HepG2 (cell line): ENCODE results near the gene ANP32A. TPM values are rescaled to one million over a fixed set of nuclear protein-coding genes. Genes with fewer than 3 reads are reported as not detected.

Experiments used
- CEBPB ChIP-seq: IDR thresholded peaks from 2 replicates; pipeline ENCODE4 v1.6.1; 2011; ENCODE audit warnings: low read depth, low read length, improper control_type of control experiment, borderline replicate concordance
- HNRNPL ChIP-seq: fragments of 200-400 bp; formaldehyde crosslinking; IDR thresholded peaks from 2 replicates; pipeline ENCODE4 v1.6.1; 2017; ENCODE audit warnings: mild to moderate bottlenecking, low read depth, low read length
- NCOA1 ChIP-seq: sonication (generic); formaldehyde crosslinking; IDR thresholded peaks from 2 replicates; pipeline ENCODE4 v1.9.0; 2021; ENCODE audit warnings: missing genetic modification reagents
- NFYC ChIP-seq: IDR thresholded peaks from 2 replicates; pipeline ENCODE4 v1.6.1; 2016; ENCODE audit warnings: missing genetic modification reagents, missing compliant biosample characterization
- RFXAP ChIP-seq: sonication (generic); formaldehyde crosslinking; IDR thresholded peaks from 2 replicates; pipeline ENCODE4 v1.4.0; 2020; ENCODE audit warnings: missing genetic modification reagents, borderline replicate concordance
- SAP130 ChIP-seq: IDR thresholded peaks from 2 replicates; pipeline ENCODE4 v1.6.1; 2016; ENCODE audit warnings: low read depth
- TCF7 ChIP-seq: sonication (generic); IDR thresholded peaks from 2 replicates; pipeline ENCODE4 v1.6.1; 2016; ENCODE audit warnings: antibody characterized with exemption, low read depth
- THAP9 ChIP-seq: sonication (generic); formaldehyde crosslinking; IDR thresholded peaks from 2 replicates; pipeline ENCODE4; 2020; ENCODE audit warnings: missing genetic modification reagents, mild to moderate bottlenecking, borderline replicate concordance
- ZGPAT ChIP-seq: IDR thresholded peaks from 2 replicates; pipeline ENCODE4 v1.6.1; 2016; ENCODE audit warnings: mild to moderate bottlenecking
- ZNF10 ChIP-seq: sonication (generic); formaldehyde crosslinking; IDR thresholded peaks from 2 replicates; pipeline ENCODE4 v1.4.0; 2020; ENCODE audit warnings: mild to moderate bottlenecking, low read depth, missing genetic modification reagents, borderline replicate concordance
- ZNF3 ChIP-seq: IDR thresholded peaks from 2 replicates; pipeline ENCODE4 v1.7.0; 2017; ENCODE audit warnings: inconsistent platforms
- ZNF556 ChIP-seq: sonication (generic); formaldehyde crosslinking; IDR thresholded peaks from 2 replicates; pipeline ENCODE4 v1.4.0; 2020; ENCODE audit warnings: mild to moderate bottlenecking, missing genetic modification reagents, borderline replicate concordance
- ZNF709 ChIP-seq: sonication (generic); formaldehyde crosslinking; IDR thresholded peaks from 2 replicates; pipeline ENCODE4 v1.5.0; 2020; ENCODE audit warnings: mild to moderate bottlenecking, missing genetic modification reagents
- ZNF766 ChIP-seq: sonication (generic); formaldehyde crosslinking; IDR thresholded peaks from 2 replicates; pipeline ENCODE4 v1.5.0; 2020; ENCODE audit warnings: missing genetic modification reagents, borderline replicate concordance
- polyA plus RNA-seq, 8 experiments: library from polyadenylated mRNA; depleted of rRNA in 3 of 8; stranded (reverse) in 7 of 8; unstranded in 1 of 8; fragments of >200 nt; fragmentation: Illumina TruSeq in 4 of 8; extraction: Trizol in 4 of 8; gene quantifications; 2 replicates each; pipeline versions ENCODE4 v1.2.1 to v1.2.3, GENCODE V29; 2011 to 2016; ENCODE audit warnings: low read depth in 4 of 8, missing spikeins in 1 of 8, mixed read lengths in 1 of 8; ENCODE audit not compliant: insufficient read depth in 1 of 8
- total RNA-seq, 5 experiments: library from RNA; depleted of rRNA; stranded (reverse); fragments of >200 nt; fragmentation: Illumina TruSeq; extraction: Trizol; gene quantifications; 2 replicates each; pipeline ENCODE4 v1.2.3, GENCODE V29; 2016; ENCODE audit warnings: low read depth in 1 of 5
- TF ChIP-seq, protein P1 (sequence below): sonication (generic); formaldehyde crosslinking; IDR thresholded peaks from 2 replicates; pipeline ENCODE4 v1.4.0; 2020; ENCODE audit warnings: missing genetic modification reagents, borderline replicate concordance
- TF ChIP-seq, protein P2 (sequence below): sonication (generic); formaldehyde crosslinking; IDR thresholded peaks from 2 replicates; pipeline ENCODE4 v1.4.0; 2020; ENCODE audit warnings: missing genetic modification reagents, borderline replicate concordance
- TF ChIP-seq, protein P3 (sequence below): sonication (generic); formaldehyde crosslinking; IDR thresholded peaks from 2 replicates; pipeline ENCODE4 v1.8.0; 2022; ENCODE audit warnings: low read depth, missing genetic modification reagents

ANP32A gene
- total and polyA plus RNA-seq, 2 of the 13 experiments (the other 11 are each of a cell fraction or from before 2014, with no cell fraction given), result 60.6 to 206 TPM

DNA sequence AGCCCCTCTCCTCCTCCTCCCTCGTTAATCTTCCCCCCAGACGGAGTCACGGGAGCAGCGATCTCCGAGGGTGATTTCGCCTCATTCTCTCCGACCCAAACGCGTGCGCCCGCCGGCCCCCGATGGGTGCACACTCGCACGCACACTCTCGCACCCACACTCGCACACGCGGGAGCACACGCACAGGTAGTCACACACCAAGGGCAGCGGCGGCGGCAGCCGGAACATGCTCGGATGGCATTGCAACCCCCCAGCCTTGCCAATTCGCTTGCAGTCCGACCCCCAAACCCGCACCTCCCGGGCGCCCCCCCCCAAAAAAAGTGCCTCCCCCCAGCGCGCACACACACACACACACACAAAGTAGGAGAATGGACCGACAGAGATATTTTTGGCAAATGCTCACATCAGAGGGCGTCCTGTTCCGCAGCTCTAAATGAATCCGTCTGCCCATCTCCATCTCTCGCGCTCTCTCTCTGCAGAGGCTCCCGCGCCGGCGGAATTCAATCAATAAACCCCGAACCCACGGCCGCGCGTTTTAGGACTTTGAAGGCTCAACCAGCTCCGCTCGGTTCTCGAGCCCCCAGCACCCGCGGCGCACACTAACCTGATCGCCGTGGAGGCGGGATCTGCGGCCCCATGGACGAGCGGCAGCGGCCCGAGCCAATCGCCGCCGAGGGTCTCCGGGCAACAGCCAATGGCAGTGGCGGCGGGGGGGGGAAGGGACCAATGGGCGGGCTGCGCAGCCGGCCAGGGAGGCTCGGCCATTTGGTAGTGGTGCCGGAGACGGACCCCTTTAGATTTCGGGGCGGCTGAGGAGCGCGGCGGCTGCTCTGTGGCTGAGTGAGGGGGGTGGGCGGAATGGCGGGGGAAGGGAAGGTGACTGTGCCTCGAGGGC lies at the start of gene ANP32A (continued):
- no peak for TF ChIP-seq RFXAP (CRISPR knock-in tag)
- TF ChIP-seq NFYC (CRISPR knock-in tag), result peak; percentile 96
- TF ChIP-seq, protein P1, sequence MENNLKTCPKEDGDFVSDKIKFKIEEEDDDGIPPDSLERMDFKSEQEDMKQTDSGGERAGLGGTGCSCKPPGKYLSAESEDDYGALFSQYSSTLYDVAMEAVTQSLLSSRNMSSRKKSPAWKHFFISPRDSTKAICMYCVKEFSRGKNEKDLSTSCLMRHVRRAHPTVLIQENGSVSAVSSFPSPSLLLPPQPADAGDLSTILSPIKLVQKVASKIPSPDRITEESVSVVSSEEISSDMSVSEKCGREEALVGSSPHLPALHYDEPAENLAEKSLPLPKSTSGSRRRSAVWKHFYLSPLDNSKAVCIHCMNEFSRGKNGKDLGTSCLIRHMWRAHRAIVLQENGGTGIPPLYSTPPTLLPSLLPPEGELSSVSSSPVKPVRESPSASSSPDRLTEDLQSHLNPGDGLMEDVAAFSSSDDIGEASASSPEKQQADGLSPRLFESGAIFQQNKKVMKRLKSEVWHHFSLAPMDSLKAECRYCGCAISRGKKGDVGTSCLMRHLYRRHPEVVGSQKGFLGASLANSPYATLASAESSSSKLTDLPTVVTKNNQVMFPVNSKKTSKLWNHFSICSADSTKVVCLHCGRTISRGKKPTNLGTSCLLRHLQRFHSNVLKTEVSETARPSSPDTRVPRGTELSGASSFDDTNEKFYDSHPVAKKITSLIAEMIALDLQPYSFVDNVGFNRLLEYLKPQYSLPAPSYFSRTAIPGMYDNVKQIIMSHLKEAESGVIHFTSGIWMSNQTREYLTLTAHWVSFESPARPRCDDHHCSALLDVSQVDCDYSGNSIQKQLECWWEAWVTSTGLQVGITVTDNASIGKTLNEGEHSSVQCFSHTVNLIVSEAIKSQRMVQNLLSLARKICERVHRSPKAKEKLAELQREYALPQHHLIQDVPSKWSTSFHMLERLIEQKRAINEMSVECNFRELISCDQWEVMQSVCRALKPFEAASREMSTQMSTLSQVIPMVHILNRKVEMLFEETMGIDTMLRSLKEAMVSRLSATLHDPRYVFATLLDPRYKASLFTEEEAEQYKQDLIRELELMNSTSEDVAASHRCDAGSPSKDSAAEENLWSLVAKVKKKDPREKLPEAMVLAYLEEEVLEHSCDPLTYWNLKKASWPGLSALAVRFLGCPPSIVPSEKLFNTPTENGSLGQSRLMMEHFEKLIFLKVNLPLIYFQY (CRISPR knock-in tag), result no peak
- peak; percentile 46; the same call in 1 of the 2 replicates for TF ChIP-seq SAP130 (CRISPR knock-in tag)
- TF ChIP-seq ZNF766 (CRISPR knock-in tag), result no peak
- no peak for TF ChIP-seq NCOA1
- peak; percentile 1; the same call in 1 of the 2 replicates for TF ChIP-seq ZNF556 (CRISPR knock-in tag)
- TF ChIP-seq, protein P2, sequence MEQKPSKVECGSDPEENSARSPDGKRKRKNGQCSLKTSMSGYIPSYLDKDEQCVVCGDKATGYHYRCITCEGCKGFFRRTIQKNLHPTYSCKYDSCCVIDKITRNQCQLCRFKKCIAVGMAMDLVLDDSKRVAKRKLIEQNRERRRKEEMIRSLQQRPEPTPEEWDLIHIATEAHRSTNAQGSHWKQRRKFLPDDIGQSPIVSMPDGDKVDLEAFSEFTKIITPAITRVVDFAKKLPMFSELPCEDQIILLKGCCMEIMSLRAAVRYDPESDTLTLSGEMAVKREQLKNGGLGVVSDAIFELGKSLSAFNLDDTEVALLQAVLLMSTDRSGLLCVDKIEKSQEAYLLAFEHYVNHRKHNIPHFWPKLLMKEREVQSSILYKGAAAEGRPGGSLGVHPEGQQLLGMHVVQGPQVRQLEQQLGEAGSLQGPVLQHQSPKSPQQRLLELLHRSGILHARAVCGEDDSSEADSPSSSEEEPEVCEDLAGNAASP (CRISPR knock-in tag), result no peak
- TF ChIP-seq ZNF709 (CRISPR knock-in tag), result peak; percentile 27; the same call in 1 of the 2 replicates
- no peak for TF ChIP-seq CEBPB
- TF ChIP-seq ZNF3 (CRISPR knock-in tag), result 0 out of 2 replicates have a peak, but pooled peaks have one; percentile 28
- TF ChIP-seq, protein P3, sequence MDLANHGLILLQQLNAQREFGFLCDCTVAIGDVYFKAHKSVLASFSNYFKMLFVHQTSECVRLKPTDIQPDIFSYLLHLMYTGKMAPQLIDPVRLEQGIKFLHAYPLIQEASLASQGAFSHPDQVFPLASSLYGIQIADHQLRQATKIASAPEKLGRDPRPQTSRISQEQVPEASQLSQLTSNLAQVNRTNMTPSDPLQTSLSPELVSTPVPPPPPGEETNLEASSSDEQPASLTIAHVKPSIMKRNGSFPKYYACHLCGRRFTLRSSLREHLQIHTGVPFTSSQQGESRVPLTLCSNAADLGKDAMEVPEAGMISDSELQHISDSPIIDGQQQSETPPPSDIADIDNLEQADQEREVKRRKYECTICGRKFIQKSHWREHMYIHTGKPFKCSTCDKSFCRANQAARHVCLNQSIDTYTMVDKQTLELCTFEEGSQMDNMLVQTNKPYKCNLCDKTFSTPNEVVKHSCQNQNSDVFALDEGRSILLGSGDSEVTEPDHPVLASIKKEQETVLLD (CRISPR knock-in tag), result 0 out of 2 replicates have a peak, but pooled peaks have one; percentile 15
- TF ChIP-seq HNRNPL, result 0 out of 2 replicates have a peak, but pooled peaks have one; percentile 62
- peak; percentile 48; the same call in 1 of the 2 replicates for TF ChIP-seq THAP9 (CRISPR knock-in tag)
- 0 out of 2 replicates have a peak, but pooled peaks have one; percentile 3 for TF ChIP-seq TCF7
- TF ChIP-seq ZGPAT (CRISPR knock-in tag), result 0 out of 2 replicates have a peak, but pooled peaks have one; percentile 36
- TF ChIP-seq ZNF10, result no peak
